GM12873 (cell line): ENCODE data around the gene SPATA33.

ENCODE experiments used
- CTCF ChIP-seq: IDR thresholded peaks from 2 replicates; pipeline ENCODE4 v1.5.1; 2012; ENCODE audit warnings: low read depth, mild to moderate bottlenecking, moderate library complexity, low read length, control low read depth; ENCODE audit not compliant: insufficient read depth; ENCODE audit errors: missing control alignments

The SPATA33 gene

DNA sequence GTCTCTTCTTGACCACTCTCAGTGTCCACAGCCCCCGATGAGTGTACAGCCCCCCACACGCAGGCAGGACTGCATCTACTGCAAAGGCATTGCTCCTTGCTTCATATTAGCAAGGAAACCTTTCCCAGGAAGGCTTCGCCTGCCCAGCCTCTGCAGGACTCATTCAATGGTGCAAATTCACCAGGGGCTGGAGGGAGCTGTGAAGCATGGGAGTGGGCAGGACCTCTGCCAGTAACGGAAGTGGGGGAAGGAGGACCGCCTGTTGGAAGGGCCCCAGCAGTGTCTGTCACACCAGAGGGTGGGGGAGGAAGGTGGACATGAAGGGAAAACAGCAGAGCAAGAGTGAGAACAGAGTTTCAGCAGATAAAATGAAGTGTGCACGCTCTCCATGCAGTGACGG lies 2.5 kb downstream of the SPATA33 start:
- no peak for TF ChIP-seq CTCF

GRCh38 chr16:89661215-89661614 lies 3.6 kb downstream of the SPATA33 start:
- TF ChIP-seq CTCF: no peak

DNA sequence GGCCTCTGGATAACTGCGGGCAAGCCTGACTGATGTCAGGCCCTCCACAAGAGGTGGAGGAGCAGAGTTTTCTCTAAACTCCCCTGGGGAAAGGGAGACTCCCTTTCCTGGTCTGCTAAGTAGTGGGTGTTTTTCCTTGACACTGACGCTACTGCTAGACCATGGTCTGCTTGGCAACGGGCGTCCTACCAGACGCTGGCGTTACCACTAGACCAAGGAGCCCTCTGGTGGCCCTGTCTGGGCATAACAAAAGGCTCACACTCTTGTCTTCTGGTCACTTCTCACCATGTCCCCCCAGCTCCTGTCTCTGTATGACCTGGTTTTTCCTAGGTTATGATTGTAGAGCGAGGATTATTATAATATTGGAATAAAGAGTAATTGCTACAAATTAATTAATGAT lies 9.4 kb downstream of the SPATA33 start:
- peak; percentile 40 for TF ChIP-seq CTCF

- TF ChIP-seq CTCF: no peak
Measured at GRCh38 chr16:89667633-89668032, 10.0 kb downstream of the SPATA33 start.

DNA sequence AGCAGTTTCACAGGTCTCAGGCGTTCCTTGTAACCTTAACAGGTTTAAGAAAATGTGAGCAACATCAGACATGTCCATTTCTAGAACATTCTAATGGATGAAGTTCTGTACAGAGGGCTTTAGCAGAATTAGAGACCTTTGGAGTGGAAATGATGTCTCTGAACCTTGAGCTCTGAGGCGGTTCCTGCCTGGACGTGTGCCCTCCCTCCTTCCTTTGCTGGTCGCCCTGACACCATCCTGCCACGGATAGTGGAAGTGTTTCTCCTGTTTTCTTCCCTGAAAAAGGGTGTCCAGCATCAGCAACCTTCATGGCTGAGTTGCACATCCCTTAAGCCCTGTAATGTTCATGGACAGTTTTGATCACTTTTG lies 11.1 kb downstream of the SPATA33 start:
- TF ChIP-seq CTCF: no peak

- no peak for TF ChIP-seq CTCF
Measured at GRCh38 chr16:89669755-89670154, 12.1 kb downstream of the SPATA33 start.

DNA sequence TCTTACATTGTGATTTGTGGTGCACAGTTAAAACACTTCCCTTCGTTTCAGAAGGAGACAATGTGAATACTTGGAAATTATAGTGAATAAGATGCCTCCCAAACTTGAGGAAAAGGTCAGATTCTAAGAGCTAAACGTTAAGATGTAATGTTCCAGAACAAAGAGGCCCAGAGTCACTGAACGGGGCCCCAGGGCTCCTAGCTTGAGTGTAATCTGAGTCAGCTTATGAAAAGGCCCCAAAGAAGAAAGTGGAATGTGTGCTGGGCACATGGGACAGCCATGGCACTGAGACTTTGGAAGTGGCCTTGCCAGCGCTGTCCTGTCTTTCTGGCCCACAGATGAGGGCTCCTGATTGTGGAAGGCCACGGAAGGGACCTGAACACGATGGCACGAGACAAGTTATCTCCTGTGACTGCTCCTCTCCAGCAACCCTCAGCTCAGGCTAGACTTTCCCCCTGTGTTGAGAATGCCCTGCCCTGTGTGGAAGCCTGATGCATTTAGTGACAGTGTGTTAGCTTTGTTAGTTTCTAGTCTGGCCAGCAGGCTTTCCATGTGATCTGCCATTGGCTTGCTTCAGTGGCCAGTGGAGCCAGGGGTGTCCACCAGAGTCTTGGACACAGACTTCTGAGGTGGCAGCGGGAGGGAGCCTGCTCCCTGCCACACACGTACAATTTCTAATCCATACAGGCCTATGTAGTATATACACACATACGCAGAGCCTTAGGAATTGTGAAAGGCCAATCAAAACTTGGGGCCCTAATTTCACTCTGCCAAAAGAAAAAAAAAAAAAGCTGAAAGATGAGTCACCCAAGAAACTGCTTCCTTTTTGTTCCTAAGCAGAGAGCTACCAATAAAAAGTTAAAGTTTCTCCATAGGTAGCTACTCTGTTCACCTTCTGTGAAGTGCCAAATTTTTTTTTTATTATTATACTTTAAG lies 13.1 kb downstream of the SPATA33 start:
- TF ChIP-seq CTCF: no peak
